ENCODE data around the gene DNAJC17. TPM values are rescaled to one million over a fixed set of nuclear protein-coding genes. Genes with fewer than 3 reads are reported as not detected.
A peak's percentile ranks its signal among the peaks of the same experiment; 100 is the strongest.

DNAJC17 gene
- total RNA-seq, 2 experiments from 2014 or later, result 42.2 to 44.3 TPM

- no peaks in the 10 kb centered on the region for H3K9me3 Mint-ChIP-seq
Measured at GRCh38 chr15:40754574-40754882, 52.7 kb downstream of the DNAJC17 start.

DNA sequence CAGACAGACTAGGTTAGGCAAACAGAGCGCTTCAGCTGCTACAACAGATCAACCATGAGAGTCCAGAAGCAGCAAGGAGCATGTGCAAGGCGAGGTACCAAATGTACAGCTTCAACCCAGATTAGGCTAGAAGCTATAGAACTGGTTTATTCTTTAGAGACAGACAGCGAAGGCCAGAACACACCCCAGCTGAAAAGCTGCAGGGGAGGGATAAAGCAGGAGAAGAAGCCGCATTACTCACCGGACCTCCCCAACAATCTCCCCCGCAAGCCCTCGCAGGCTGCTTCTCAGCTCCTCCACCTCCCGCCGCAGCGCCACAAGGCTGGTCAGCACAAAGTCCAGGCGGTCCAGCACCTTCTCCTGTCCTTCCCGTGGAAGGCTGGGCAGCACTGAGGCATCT is 55.5 kb downstream of the DNAJC17 start:
- H3K36me3 Mint-ChIP-seq (ENCODE audit: low read depth), result peaks cover 46% of the 10 kb centered on the region
- H3K4me1 Mint-ChIP-seq, result peaks cover 43% of the 10 kb centered on the region

More at GRCh38 chr15:40754574-40754882, 52.7 kb downstream of the DNAJC17 start:
- DNase-seq, result peak; percentile 28
- ChIA-PET CTCF (interaction anchor here (1.0 to 1.5 kb wide), 2 partner anchors 11 to 46 kb away, joined by 3 to 4 read pairs; no protein-coding TSS in a partner anchor), POLR2A (no interaction called here)
- H3K27ac Mint-ChIP-seq, result peak overlapping the region; percentile 98
- H3K4me1 Mint-ChIP-seq, result peaks cover 38% of the 10 kb centered on the region
- no peaks in the 10 kb centered on the region for H3K27me3 Mint-ChIP-seq
- peak overlapping the region; percentile 90 for H3K4me3 Mint-ChIP-seq
- H3K36me3 Mint-ChIP-seq (ENCODE audit: low read depth), result peaks cover 31% of the 10 kb centered on the region

GRCh38 chr15:40750885-40751284 is 56.4 kb downstream of the DNAJC17 start:
- Mint-ChIP-seq H3K36me3 (ENCODE audit: low read depth) (peaks cover 48% of the 10 kb centered on the region), H3K27me3 (no peaks in the 10 kb centered on the region), H3K27ac (no peak overlapping the region), H3K4me3 (no peak overlapping the region), H3K4me1 (peaks cover 44% of the 10 kb centered on the region), H3K9me3 (no peaks in the 10 kb centered on the region)
- CTCF ChIA-PET, result interaction anchor here (0.5 to 1.0 kb wide), 2 partner anchors 13 to 1460 kb away, joined by 3 read pairs; partner anchors contain the start of gene GCHFR
- POLR2A ChIA-PET, result interaction anchor here (1.1 kb wide), 1 partner anchor 26 kb away, joined by 3 read pairs; no protein-coding TSS in a partner anchor
- DNase-seq, result no peak

More for the DNA sequence above, 55.5 kb downstream of the DNAJC17 start:
- ChIA-PET POLR2A (no interaction called here), CTCF (interaction anchor here (1.6 to 2.1 kb wide), 2 partner anchors 8 to 17 kb away, joined by 6 read pairs; no protein-coding TSS in a partner anchor)
- Mint-ChIP-seq H3K9me3 (no peaks in the 10 kb centered on the region), H3K27me3 (no peaks in the 10 kb centered on the region), H3K4me3 (no peak overlapping the region), H3K27ac (peak overlapping the region; percentile 98)
- DNase-seq, result no peak

GRCh38 chr15:40749151-40749630 is 58.1 kb downstream of the DNAJC17 start:
- Mint-ChIP-seq H3K27ac (peak overlapping the region; percentile 56), H3K4me1 (peaks cover 53% of the 10 kb centered on the region), H3K9me3 (no peaks in the 10 kb centered on the region), H3K27me3 (no peaks in the 10 kb centered on the region), H3K36me3 (ENCODE audit: low read depth) (peaks cover 57% of the 10 kb centered on the region), H3K4me3 (no peak overlapping the region)
- ChIA-PET POLR2A (no interaction called here), CTCF (interaction anchor here (1.2 to 1.4 kb wide), 3 partner anchors 8 to 33 kb away, joined by 3 to 4 read pairs (median 3); partner anchors contain the start of gene GCHFR)
- no peak for DNase-seq

DNA sequence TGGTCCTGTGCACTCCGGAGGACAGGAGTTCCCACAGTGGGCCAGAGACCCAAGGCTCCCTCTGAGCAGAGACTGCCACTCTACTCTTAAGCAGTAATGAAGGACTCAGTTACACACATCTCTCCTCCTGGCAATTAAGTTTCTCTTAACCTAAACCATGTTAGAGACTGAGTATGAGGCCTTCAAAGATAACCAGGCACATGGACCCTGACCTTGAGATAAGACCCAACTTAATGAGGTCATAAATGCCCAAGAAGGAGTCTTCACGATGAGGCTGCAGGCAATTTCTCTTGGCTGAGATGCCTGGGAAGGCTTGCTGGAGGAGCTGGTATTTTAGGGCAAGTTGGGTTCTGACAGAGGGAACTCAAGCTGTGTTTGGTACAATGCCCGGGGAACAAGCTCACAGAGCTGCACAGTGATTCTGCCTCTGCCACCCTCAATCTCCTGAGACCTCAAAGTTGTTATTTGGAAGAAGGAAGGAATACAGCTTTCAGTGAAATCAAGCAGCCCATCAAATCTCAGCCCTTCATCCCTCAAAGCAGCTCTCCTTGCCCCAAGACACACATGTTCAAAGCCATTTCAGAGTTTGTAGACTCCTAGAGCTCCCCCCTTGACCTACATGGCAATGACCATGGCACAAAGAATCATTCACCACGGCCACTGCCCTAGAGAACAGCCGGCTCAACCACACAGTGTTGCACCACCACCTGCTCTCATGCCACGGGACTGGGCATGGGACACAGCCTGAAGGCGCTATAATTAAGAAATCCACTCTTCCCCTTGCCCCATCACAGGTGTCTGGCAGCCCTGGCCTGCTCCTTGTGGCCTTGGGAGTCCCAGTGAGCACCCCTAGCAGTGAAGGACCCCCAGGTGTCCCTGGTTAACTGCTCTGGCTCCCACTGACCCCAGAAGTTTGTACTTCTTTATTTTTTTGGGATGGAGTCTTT is 59.3 kb downstream of the DNAJC17 start:
- Mint-ChIP-seq H3K27ac (peak overlapping the region; percentile 38), H3K36me3 (ENCODE audit: low read depth) (peaks cover 57% of the 10 kb centered on the region), H3K9me3 (no peaks in the 10 kb centered on the region), H3K4me3 (no peak overlapping the region), H3K4me1 (peaks cover 55% of the 10 kb centered on the region), H3K27me3 (no peaks in the 10 kb centered on the region)
- CTCF ChIA-PET, result interaction anchor here (1.2 to 1.3 kb wide), 2 partner anchors 9 to 35 kb away, joined by 3 read pairs; no protein-coding TSS in a partner anchor
- no peak for DNase-seq
- POLR2A ChIA-PET, result no interaction called here

- no peaks in the 10 kb centered on the region for H3K27me3 Mint-ChIP-seq
- H3K36me3 Mint-ChIP-seq (ENCODE audit: low read depth), result peaks cover 56% of the 10 kb centered on the region
- CTCF ChIA-PET, result interaction anchor here (1.2 to 1.3 kb wide), 2 partner anchors 8 to 36 kb away, joined by 3 read pairs; no protein-coding TSS in a partner anchor
- no peaks in the 10 kb centered on the region for H3K9me3 Mint-ChIP-seq
- H3K27ac Mint-ChIP-seq, result peak overlapping the region; percentile 33
- DNase-seq, result no peak
- POLR2A ChIA-PET, result no interaction called here
- H3K4me3 Mint-ChIP-seq, result no peak overlapping the region
- H3K4me1 Mint-ChIP-seq, result peaks cover 54% of the 10 kb centered on the region
Measured at GRCh38 chr15:40746916-40747418, 60.3 kb downstream of the DNAJC17 start.

- CTCF ChIA-PET, result interaction anchor here (0.8 to 3.2 kb wide), 7 partner anchors 12 to 164 kb away, joined by 3 to 13 read pairs (median 4); partner anchors contain the start of genes C15orf62 and VPS18
- peak overlapping the region; percentile 92 for H3K27ac Mint-ChIP-seq
- POLR2A ChIA-PET, result no interaction called here
- H3K36me3 Mint-ChIP-seq (ENCODE audit: low read depth), result peaks cover 50% of the 10 kb centered on the region
- peaks cover 47% of the 10 kb centered on the region for H3K4me1 Mint-ChIP-seq
- H3K27me3 Mint-ChIP-seq, result no peaks in the 10 kb centered on the region
- no peak for DNase-seq
- H3K4me3 Mint-ChIP-seq, result no peak overlapping the region
- no peaks in the 10 kb centered on the region for H3K9me3 Mint-ChIP-seq
Measured at GRCh38 chr15:40744815-40745152, 62.5 kb downstream of the DNAJC17 start.

GRCh38 chr15:40743921-40744814 is 63.1 kb downstream of the DNAJC17 start:
- Mint-ChIP-seq H3K4me1 (peaks cover 47% of the 10 kb centered on the region), H3K27me3 (no peaks in the 10 kb centered on the region), H3K9me3 (no peaks in the 10 kb centered on the region), H3K4me3 (peak overlapping the region; percentile 26), H3K36me3 (ENCODE audit: low read depth) (peaks cover 51% of the 10 kb centered on the region), H3K27ac (peak overlapping the region; percentile 92)
- CTCF ChIA-PET, result interaction anchor here (0.6 to 3.2 kb wide), 19 partner anchors 8 to 225 kb away, joined by 3 to 13 read pairs (median 3); partner anchors contain the start of genes RAD51, RMDN3 and VPS18
- POLR2A ChIA-PET, result interaction anchor here (0.6 to 1.3 kb wide), 6 partner anchors 9 to 268 kb away, joined by 3 to 6 read pairs (median 4); partner anchors contain the start of gene RAD51
- DNase-seq, result peak; percentile 74

DNA sequence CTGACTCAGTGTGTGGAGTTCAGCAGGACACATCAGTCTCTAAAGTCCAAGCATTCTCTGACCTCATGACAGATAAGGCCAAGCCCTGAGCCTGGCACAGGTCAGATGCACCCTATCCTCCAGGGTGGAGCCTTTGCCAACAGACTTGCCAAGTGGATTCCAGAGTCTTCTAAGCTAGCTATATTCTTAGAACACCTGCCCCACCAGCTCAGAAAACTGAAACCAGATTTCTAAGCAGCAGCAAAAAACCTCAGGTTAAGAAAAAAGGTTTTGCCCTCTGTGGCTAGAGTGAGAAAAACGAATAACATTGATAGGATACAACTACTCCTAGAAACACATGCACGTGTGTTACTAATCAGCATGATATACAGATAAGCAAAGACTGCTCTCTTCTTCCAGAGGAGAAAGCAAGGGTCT is 63.8 kb downstream of the DNAJC17 start:
- peaks cover 57% of the 10 kb centered on the region for H3K36me3 Mint-ChIP-seq (ENCODE audit: low read depth)
- no peaks in the 10 kb centered on the region for H3K27me3 Mint-ChIP-seq
- CTCF ChIA-PET, result interaction anchor here (0.6 to 3.2 kb wide), 15 partner anchors 8 to 408 kb away, joined by 3 to 13 read pairs (median 4); partner anchors contain the start of genes RAD51 and RMDN3
- peaks cover 47% of the 10 kb centered on the region for H3K4me1 Mint-ChIP-seq
- no peaks in the 10 kb centered on the region for H3K9me3 Mint-ChIP-seq
- POLR2A ChIA-PET, result interaction anchor here (0.6 to 1.3 kb wide), 3 partner anchors 48 to 268 kb away, joined by 4 to 6 read pairs (median 5); partner anchors contain the start of gene RAD51
- H3K27ac Mint-ChIP-seq, result peak overlapping the region; percentile 92
- DNase-seq, result peak; percentile 33
- peak overlapping the region; percentile 26 for H3K4me3 Mint-ChIP-seq

DNA sequence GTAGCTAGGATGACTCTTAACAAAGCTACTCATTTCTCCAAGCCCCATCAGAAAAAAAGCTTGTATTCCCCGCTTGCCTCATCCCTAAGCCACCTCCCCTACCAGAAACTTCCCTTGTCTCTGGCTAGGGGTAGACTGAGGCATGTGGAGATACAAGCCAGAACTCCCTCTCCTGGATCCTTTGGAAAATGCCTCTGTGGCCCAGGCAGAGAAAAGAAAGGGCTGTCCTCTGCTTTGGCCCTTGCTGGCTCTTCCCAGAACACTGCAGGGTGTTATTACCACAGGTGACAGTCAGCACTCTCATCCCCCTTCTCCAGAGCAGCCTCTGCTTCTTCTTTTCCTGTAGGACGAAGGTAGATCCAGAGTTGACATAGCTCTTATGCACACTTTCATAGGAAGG is 67.4 kb downstream of the DNAJC17 start:
- CTCF ChIA-PET, result interaction anchor here (0.7 to 1.9 kb wide), 6 partner anchors 8 to 49 kb away, joined by 3 to 5 read pairs (median 4); partner anchors contain the start of gene C15orf62
- peaks cover 62% of the 10 kb centered on the region for H3K36me3 Mint-ChIP-seq (ENCODE audit: low read depth)
- no peaks in the 10 kb centered on the region for H3K27me3 Mint-ChIP-seq
- H3K4me3 Mint-ChIP-seq, result no peak overlapping the region
- no peaks in the 10 kb centered on the region for H3K9me3 Mint-ChIP-seq
- POLR2A ChIA-PET, result no interaction called here
- DNase-seq, result no peak
- H3K27ac Mint-ChIP-seq, result no peak overlapping the region
- peaks cover 28% of the 10 kb centered on the region for H3K4me1 Mint-ChIP-seq

DNA sequence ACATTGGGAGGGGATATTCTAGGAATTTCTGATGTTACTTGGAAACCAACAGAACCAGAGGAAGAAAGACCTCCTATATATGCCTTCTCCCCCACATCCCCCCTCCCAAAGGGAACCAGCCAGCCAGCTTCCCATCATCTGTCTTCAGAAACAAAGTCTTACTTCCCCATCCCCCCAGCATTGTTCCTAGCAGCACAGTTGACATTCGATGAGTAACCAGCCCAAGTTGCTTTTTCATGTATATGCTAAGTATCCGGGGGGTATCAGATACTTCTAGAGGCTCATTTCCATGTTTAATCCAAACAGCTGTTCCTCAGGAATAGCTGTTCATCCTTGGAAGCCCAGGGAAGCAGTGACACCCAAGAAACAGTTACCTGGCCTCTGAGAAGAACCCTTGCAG is 68.2 kb downstream of the DNAJC17 start:
- Mint-ChIP-seq H3K4me1 (peaks cover 21% of the 10 kb centered on the region), H3K36me3 (ENCODE audit: low read depth) (peaks cover 63% of the 10 kb centered on the region), H3K9me3 (no peaks in the 10 kb centered on the region), H3K27me3 (no peaks in the 10 kb centered on the region), H3K27ac (no peak overlapping the region), H3K4me3 (no peak overlapping the region)
- ChIA-PET POLR2A (no interaction called here), CTCF (interaction anchor here (0.7 to 1.9 kb wide), 5 partner anchors 8 to 50 kb away, joined by 3 to 5 read pairs (median 4); no protein-coding TSS in a partner anchor)
- no peak for DNase-seq

DNA sequence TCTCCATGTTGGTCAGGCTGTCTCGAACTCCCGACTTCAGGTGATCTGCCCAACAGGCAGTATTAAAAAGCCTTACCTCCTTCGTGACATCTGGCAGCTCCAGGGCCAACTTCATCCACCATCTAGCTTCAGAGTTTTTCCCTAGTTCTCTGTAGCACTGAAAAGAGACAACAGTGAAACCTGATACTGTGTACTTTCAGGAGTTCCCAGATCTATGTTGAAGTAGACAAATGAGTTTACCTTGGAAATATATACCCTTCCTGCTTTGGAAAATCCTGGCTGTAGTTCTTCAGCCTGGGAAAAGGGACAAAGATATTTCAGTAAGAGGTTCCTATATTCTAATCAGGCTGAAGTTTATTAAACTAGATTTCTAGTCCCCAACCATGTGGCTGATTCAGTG is 70.2 kb downstream of the DNAJC17 start:
- H3K4me3 Mint-ChIP-seq, result no peak overlapping the region
- no peaks in the 10 kb centered on the region for H3K27me3 Mint-ChIP-seq
- H3K9me3 Mint-ChIP-seq, result no peaks in the 10 kb centered on the region
- DNase-seq, result no peak
- H3K27ac Mint-ChIP-seq, result no peak overlapping the region
- H3K36me3 Mint-ChIP-seq (ENCODE audit: low read depth), result peaks cover 56% of the 10 kb centered on the region
- ChIA-PET POLR2A (no interaction called here), CTCF (interaction anchor here (0.7 to 1.8 kb wide), 3 partner anchors 9 to 45 kb away, joined by 3 to 6 read pairs (median 5); no protein-coding TSS in a partner anchor)
- H3K4me1 Mint-ChIP-seq, result peaks cover 2% of the 10 kb centered on the region

Data from activated CD4-positive, alpha-beta T cell treated with anti-CD3 and anti-CD28 coated beads, Interleukin-2, amount 10 ng/mL, durations not matched to agents 7 days and 5 days (primary cell).